DOHH2 (cell line): ENCODE results near the gene TFF1.
A peak's percentile ranks its signal among the peaks of the same experiment; 100 is the strongest.

Experiments used
- H3F3A ChIP-seq: fragments of 200-600 bp; sonication (generic), shearing (Covaris generic); 2 replicates; pipeline ENCODE4 v1.6.0; 2016; ENCODE audit warnings: antibody characterized with exemption, mild to moderate bottlenecking; ENCODE audit not compliant: control insufficient read depth, insufficient read depth
- H3K27ac ChIP-seq: fragments of 200-600 bp; sonication (generic); 2 replicates; pipeline ENCODE4 v1.5.1; 2014; ENCODE audit warnings: low read depth, mild to moderate bottlenecking, low read length, moderate library complexity
- H3K27me3 ChIP-seq: fragments of 200-600 bp; sonication (generic); 2 replicates; pipeline ENCODE4 v1.6.1; 2014; ENCODE audit warnings: mild to moderate bottlenecking, low read length, mixed read lengths; ENCODE audit not compliant: control insufficient read depth
- H3K36me3 ChIP-seq: fragments of 200-600 bp; sonication (generic); 2 replicates; pipeline ENCODE4 v1.6.1; 2014; ENCODE audit warnings: mild to moderate bottlenecking, low read length, moderate library complexity, mixed read lengths; ENCODE audit not compliant: control insufficient read depth
- H3K4me1 ChIP-seq: fragments of 200-600 bp; sonication (generic); 2 replicates; pipeline ENCODE4 v1.6.1; 2014; ENCODE audit warnings: mild to moderate bottlenecking, low read length, mixed read lengths; ENCODE audit not compliant: control insufficient read depth
- H3K4me2 ChIP-seq: fragments of 200-600 bp; sonication (generic); 2 replicates; pipeline ENCODE4 v1.6.0; 2014; ENCODE audit warnings: mild to moderate bottlenecking, low read length, moderate library complexity
- H3K4me3 ChIP-seq: fragments of 200-600 bp; sonication (generic); 2 replicates; pipeline ENCODE4 v1.5.1; 2014; ENCODE audit warnings: mild to moderate bottlenecking, low read length, mixed read lengths
- H3K79me2 ChIP-seq: fragments of 200-600 bp; sonication (generic); 2 replicates; pipeline ENCODE4 v1.6.1; 2014; ENCODE audit warnings: mild to moderate bottlenecking, low read length, mixed read lengths; ENCODE audit not compliant: control insufficient read depth
- H3K9me2 ChIP-seq: fragments of 200-600 bp; sonication (generic); replicated peaks from 2 replicates; pipeline ENCODE4 v1.6.1; 2014; ENCODE audit warnings: mild to moderate bottlenecking, low read length, mixed read lengths; ENCODE audit not compliant: control insufficient read depth
- H3K9me3 ChIP-seq: fragments of 200-600 bp; sonication (generic); 2 replicates; pipeline ENCODE4 v1.6.1; 2014; ENCODE audit warnings: antibody characterized with exemption, low read length, mixed read lengths; ENCODE audit not compliant: control insufficient read depth, insufficient read depth
- H4K20me1 ChIP-seq: fragments of 200-600 bp; sonication (generic); 2 replicates; pipeline ENCODE4 v1.6.0; 2014; ENCODE audit warnings: low read depth, mild to moderate bottlenecking, antibody characterized with exemption, low read length, moderate library complexity; ENCODE audit not compliant: control insufficient read depth, insufficient read depth
- CTCF ChIP-seq: fragments of 200-600 bp; sonication (generic); IDR thresholded peaks from one replicate; pipeline ENCODE4 v1.5.1; 2014; ENCODE audit warnings: antibody characterized with exemption, mild to moderate bottlenecking, low read depth, low read length; ENCODE audit not compliant: poor library complexity, severe bottlenecking
- EZH2phosphoT487 ChIP-seq: fragments of 200-600 bp; sonication (generic); IDR thresholded peaks from 2 replicates; pipeline ENCODE4 v1.6.1; 2017; ENCODE audit warnings: borderline replicate concordance, mild to moderate bottlenecking, antibody characterized with exemption, low read length, moderate library complexity, mixed read lengths

TFF1 gene

DNA sequence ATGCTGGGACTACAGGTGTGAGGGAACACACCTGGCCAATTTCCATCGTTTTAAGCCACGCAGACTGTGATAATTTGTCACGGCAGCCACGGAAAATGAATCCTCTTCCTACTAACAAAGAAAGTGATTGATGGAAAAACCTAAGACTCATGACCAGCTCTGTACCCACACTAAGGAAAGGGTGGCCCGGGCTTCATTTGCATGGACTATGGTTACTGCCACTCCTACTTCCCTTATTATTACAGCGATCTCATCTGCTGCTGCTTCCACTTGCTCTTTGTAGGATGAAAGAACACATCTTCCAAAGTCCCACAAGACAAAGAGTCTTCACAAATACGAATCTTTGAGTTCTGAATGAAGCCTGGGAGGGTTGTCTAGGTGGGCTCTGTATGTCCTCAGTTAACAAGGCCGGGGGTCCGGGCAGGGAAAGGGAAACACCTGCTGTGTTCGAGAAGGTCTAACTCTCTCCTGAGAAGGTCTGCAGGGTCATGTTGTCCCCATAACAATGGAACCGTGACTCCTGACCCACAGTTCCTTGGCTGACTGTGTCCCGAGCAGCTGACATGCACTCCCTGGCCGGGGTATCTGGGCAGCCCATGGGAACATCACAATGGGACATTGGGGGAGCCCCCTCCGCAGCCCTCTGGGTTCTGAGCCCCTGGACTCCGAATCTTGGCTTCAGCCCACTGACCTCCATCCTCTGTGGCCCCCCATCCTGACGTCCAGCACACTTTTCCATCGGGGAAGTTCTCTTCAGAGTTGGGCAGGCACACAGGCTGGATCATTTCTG, 13.3 kb upstream of the TFF1 start:
- Histone ChIP-seq H3K4me3 (no peak overlapping the region), H3K9me3 (no peaks in the 10 kb centered on the region), H4K20me1 (no peaks in the 10 kb centered on the region), H3K27me3 (peaks cover 12% of the 10 kb centered on the region), H3K36me3 (no peaks in the 10 kb centered on the region), H3K4me2 (peak overlapping the region; percentile 38), H3F3A (no peaks in the 10 kb centered on the region), H3K79me2 (no peaks in the 10 kb centered on the region), H3K4me1 (peaks cover 15% of the 10 kb centered on the region), H3K9me2 (no peaks in the 10 kb centered on the region), H3K27ac (no peak overlapping the region)
- no peak for TF ChIP-seq CTCF
- no peak for TF ChIP-seq EZH2phosphoT487

- Histone ChIP-seq H3K27ac (no peak overlapping the region), H3K27me3 (peaks cover 20% of the 10 kb centered on the region), H3K4me3 (no peak overlapping the region), H3F3A (no peaks in the 10 kb centered on the region), H3K9me3 (no peaks in the 10 kb centered on the region), H3K4me2 (no peak overlapping the region), H3K4me1 (peaks cover 8% of the 10 kb centered on the region), H4K20me1 (no peaks in the 10 kb centered on the region), H3K79me2 (no peaks in the 10 kb centered on the region), H3K9me2 (no peaks in the 10 kb centered on the region), H3K36me3 (no peaks in the 10 kb centered on the region)
- TF ChIP-seq EZH2phosphoT487, result no peak
- TF ChIP-seq CTCF, result no peak
Observed at GRCh38 chr21:42378418-42378817, 12.1 kb upstream of the TFF1 start.

DNA sequence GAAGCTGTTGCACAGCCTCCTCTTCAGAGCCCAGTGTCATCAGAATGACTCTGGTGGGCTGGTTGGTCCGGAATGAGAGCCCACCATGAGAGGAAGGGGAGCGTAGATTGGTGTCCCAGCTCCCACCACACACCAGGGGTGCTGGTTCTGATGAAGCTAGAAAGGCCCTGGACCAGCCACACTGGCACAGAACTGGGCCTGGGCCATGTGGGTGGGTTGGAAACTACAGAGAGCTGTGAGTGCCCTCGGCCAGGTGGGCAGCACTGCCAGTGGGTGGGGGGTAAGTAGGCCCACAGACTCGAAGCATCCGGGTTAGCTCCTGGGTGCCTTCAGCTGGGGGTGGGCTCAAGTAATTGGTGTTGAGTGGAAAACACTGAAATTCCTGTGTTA, 11.6 kb upstream of the TFF1 start:
- TF ChIP-seq EZH2phosphoT487 (no peak), CTCF (no peak)
- H3K4me2 ChIP-seq, result no peak overlapping the region
- H3K27me3 ChIP-seq, result peaks cover 23% of the 10 kb centered on the region
- H3K27ac ChIP-seq, result no peak overlapping the region
- H4K20me1 ChIP-seq, result no peaks in the 10 kb centered on the region
- H3K36me3 ChIP-seq, result no peaks in the 10 kb centered on the region
- no peaks in the 10 kb centered on the region for H3K9me3 ChIP-seq
- H3K4me3 ChIP-seq, result no peak overlapping the region
- H3K4me1 ChIP-seq, result peaks cover 8% of the 10 kb centered on the region
- H3K79me2 ChIP-seq, result no peaks in the 10 kb centered on the region
- no peaks in the 10 kb centered on the region for H3F3A ChIP-seq
- H3K9me2 ChIP-seq, result no peaks in the 10 kb centered on the region
